HepG2 (cell line): Measurements from ENCODE around the gene CYP27A1. TPM values are rescaled to one million over a fixed set of nuclear protein-coding genes. Genes with fewer than 3 reads are reported as not detected.

Experiments
- BATF2 ChIP-seq: sonication (generic); formaldehyde crosslinking; IDR thresholded peaks from 2 replicates; pipeline ENCODE4 v1.8.0; 2022; ENCODE audit warnings: mild to moderate bottlenecking, missing genetic modification reagents, moderate library complexity
- CCDC6 ChIP-seq: sonication (generic); formaldehyde crosslinking; IDR thresholded peaks from 2 replicates; pipeline ENCODE4 v1.8.1; 2022; ENCODE audit warnings: mild to moderate bottlenecking, missing genetic modification reagents, moderate library complexity
- FOXO4 ChIP-seq: sonication (generic); formaldehyde crosslinking; conservative IDR thresholded peaks from 2 replicates; pipeline ENCODE4 v1.8.1; 2023; ENCODE audit warnings: missing genetic modification reagents
- IKZF1 ChIP-seq: fragments of 450-650 bp; IDR thresholded peaks from 2 replicates; pipeline ENCODE4 v1.7.1; 2016
- TFE3 ChIP-seq: IDR thresholded peaks from 2 replicates; pipeline ENCODE4 v1.6.1; 2016
- TOPORS ChIP-seq: sonication (generic); formaldehyde crosslinking; IDR thresholded peaks from 2 replicates; pipeline ENCODE4 v1.8.0; 2023; ENCODE audit warnings: mild to moderate bottlenecking, missing genetic modification reagents
- ZBTB33 ChIP-seq: sonication (generic); formaldehyde crosslinking; IDR thresholded peaks from 2 replicates; pipeline ENCODE4 v1.4.0; 2020; ENCODE audit warnings: missing genetic modification reagents
- ZFAT ChIP-seq: sonication (generic); formaldehyde crosslinking; conservative IDR thresholded peaks from 2 replicates; pipeline ENCODE4 v1.8.1; 2023; ENCODE audit warnings: missing genetic modification reagents, inconsistent platforms
- ZMYM4 ChIP-seq: sonication (generic); formaldehyde crosslinking; IDR thresholded peaks from 2 replicates; pipeline ENCODE4 v1.8.1; 2023; ENCODE audit warnings: mild to moderate bottlenecking, missing genetic modification reagents
- ZNF138 ChIP-seq: sonication (generic); formaldehyde crosslinking; IDR thresholded peaks from 2 replicates; pipeline ENCODE4 v1.5.0; 2020; ENCODE audit warnings: mild to moderate bottlenecking, low read depth, missing genetic modification reagents
- ZNF350 ChIP-seq: sonication (generic); formaldehyde crosslinking; IDR thresholded peaks from 2 replicates; pipeline ENCODE4 v1.4.0; 2020; ENCODE audit warnings: mild to moderate bottlenecking, low read depth, missing genetic modification reagents, borderline replicate concordance
- ZNF549 ChIP-seq: sonication (generic); formaldehyde crosslinking; IDR thresholded peaks from 2 replicates; pipeline ENCODE4 v1.5.0; 2020; ENCODE audit warnings: missing genetic modification reagents
- ZNF558 ChIP-seq: sonication (generic); formaldehyde crosslinking; IDR thresholded peaks from 2 replicates; pipeline ENCODE4 v1.9.0; 2022; ENCODE audit warnings: mild to moderate bottlenecking, missing genetic modification reagents, borderline replicate concordance
- ZNF800 ChIP-seq: sonication (generic); formaldehyde crosslinking; IDR thresholded peaks from 2 replicates; pipeline ENCODE4 v1.4.0; 2020; ENCODE audit warnings: missing genetic modification reagents
- polyA plus RNA-seq, 8 experiments: library from polyadenylated mRNA; depleted of rRNA in 3 of 8; stranded (reverse) in 7 of 8; unstranded in 1 of 8; fragments of >200 nt; fragmentation: Illumina TruSeq in 4 of 8; extraction: Trizol in 4 of 8; gene quantifications; 2 replicates each; pipeline versions ENCODE4 v1.2.1 to v1.2.3, GENCODE V29; 2011 to 2016; ENCODE audit warnings: low read depth in 4 of 8, missing spikeins in 1 of 8, mixed read lengths in 1 of 8; ENCODE audit not compliant: insufficient read depth in 1 of 8
- total RNA-seq, 5 experiments: library from RNA; depleted of rRNA; stranded (reverse); fragments of >200 nt; fragmentation: Illumina TruSeq; extraction: Trizol; gene quantifications; 2 replicates each; pipeline ENCODE4 v1.2.3, GENCODE V29; 2016; ENCODE audit warnings: low read depth in 1 of 5

CYP27A1 gene
- total and polyA plus RNA-seq, 2 of the 13 experiments (the other 11 are each of a cell fraction or from before 2014, with no cell fraction given): 157 to 266 TPM

DNA sequence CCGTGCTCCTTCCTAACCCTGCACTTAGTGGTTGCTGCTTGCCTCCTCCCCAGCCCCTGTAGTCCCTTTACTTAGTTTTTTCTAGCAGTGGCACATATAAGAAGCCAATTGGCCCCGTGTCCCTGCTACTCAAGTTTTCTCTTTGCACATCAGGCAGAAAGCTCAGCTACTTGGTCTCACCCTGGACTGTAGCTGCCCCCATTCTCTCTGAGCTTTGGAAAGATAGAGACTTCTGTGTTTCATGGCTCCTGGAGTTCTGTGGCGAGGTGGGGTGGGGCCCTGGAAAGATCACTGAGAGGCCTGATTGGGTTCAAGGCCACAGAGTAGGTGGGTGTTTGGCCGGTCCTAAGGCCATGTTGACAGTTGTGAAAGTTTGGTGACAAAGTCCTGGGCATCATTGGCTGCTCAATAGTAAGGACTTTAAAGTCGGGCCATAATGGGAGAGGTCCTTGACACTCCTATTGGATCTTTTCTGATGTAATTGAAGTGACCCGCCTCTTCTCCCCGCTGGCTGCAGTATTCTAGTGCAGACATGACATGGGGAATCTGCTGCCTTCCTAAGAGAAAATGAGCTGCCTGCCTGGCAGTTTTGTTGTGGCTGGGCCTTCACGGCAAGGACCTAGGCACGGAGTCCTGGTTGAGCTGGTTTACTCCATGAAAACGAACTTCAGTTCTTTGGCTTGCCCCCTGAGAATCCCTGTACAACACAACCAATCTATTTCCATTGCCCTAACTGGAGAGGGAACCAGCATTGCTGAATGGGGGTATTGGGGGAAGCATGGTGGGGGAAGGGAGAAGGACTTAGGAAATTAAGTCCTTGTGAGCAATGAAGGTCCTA, 26.2 kb upstream of the CYP27A1 start (continued):
- TF ChIP-seq ZFAT (CRISPR knock-in tag) (peak; percentile 83; the same call in 1 of the 2 replicates), ZNF350 (CRISPR knock-in tag) (peak; percentile 98), TFE3 (CRISPR knock-in tag) (peak; percentile 86), IKZF1 (no peak), BATF2 (CRISPR knock-in tag) (no peak), ZNF138 (CRISPR knock-in tag) (no peak), CCDC6 (CRISPR knock-in tag) (peak; percentile 94; the same call in 1 of the 2 replicates), ZNF558 (peak; percentile 70; the same call in 1 of the 2 replicates), TOPORS (CRISPR knock-in tag) (no peak), ZNF549 (0 out of 2 replicates have a peak, but pooled peaks have one; percentile 72), ZMYM4 (CRISPR knock-in tag) (peak; percentile 97), FOXO4 (0 out of 2 replicates have a peak, but pooled peaks have one; percentile 93), ZBTB33 (0 out of 2 replicates have a peak, but pooled peaks have one; percentile 78), ZNF800 (CRISPR knock-in tag) (peak; percentile 86; the same call in 1 of the 2 replicates)
